Psoas muscle (tissue), 8 donors: ENCODE measurements around the gene CD40. TPM values are rescaled to one million over a fixed set of nuclear protein-coding genes. Genes with fewer than 3 reads are reported as not detected.

Experiments used
- ATAC-seq, 4 donors: fragments of 200-7000 bp; cut with Tn5 transposase; one replicate each; pipeline ENCODE4 v1.9.1; 2020; ENCODE audit warnings: moderate library complexity in 3 of 4, mild to moderate bottlenecking in 2 of 4
- DNase-seq, 2 donors: peaks; one replicate each; pipeline ENCODE4 v3.0.0-alpha.2; 2020
- H3K27ac ChIP-seq: fragments of 200-600 bp; one replicate; pipeline ENCODE4 v1.8.0; 2022
- H3K27me3 ChIP-seq, 3 donors: fragments of 200-600 bp in 1 of 3; one replicate each; pipeline versions ENCODE4 v1.6.1 to v1.8.0; 2013 to 2022; ENCODE audit warnings: low read length in 2 of 3, mild to moderate bottlenecking in 2 of 3, moderate library complexity in 1 of 3; ENCODE audit not compliant: insufficient read depth in 3 of 3
- H3K36me3 ChIP-seq, 2 donors: fragments of 200-600 bp in 1 of 2; one replicate each; pipeline versions ENCODE4 v1.6.1 to v1.8.0; 2013 to 2022; ENCODE audit warnings: low read depth in 1 of 2, mild to moderate bottlenecking in 1 of 2, moderate library complexity in 1 of 2; ENCODE audit not compliant: insufficient read depth in 1 of 2
- H3K4me1 ChIP-seq: fragments of 200-600 bp; one replicate; pipeline ENCODE4 v1.8.0; 2022
- H3K4me3 ChIP-seq: fragments of 200-600 bp; one replicate; pipeline ENCODE4 v1.8.0; 2022; ENCODE audit warnings: mild to moderate bottlenecking
- H3K9me3 ChIP-seq: fragments of 200-600 bp; one replicate; pipeline ENCODE4 v1.8.0; 2022
- CTCF ChIP-seq: fragments of 200-600 bp; IDR thresholded peaks from one replicate; pipeline ENCODE4 v1.8.0; 2022; ENCODE audit warnings: antibody characterized with exemption
- WGBS, 3 donors: extraction: QIAGEN DNeasy Blood & Tissue Kit; methylation state at CpG; one replicate each; pipeline versions ENCODE4 v1.1.6 to v1.1.7; 2013; 5-methylcytosine and 5-hydroxymethylcytosine counted together
- intact Hi-C, 2 donors: fragments of 100-400 bp; cut with DNase I; formaldehyde crosslinking; loops; one replicate each; pipeline versions ENCODE4 v1.11.0 to v1.14.2; 2022
- polyA plus RNA-seq, 3 donors: library from polyadenylated mRNA; stranded (reverse); fragments of 200-250 nt; gene quantifications; one replicate each; pipeline ENCODE4 v1.2.3, GENCODE V29; 2013
- total RNA-seq, 4 donors: library from RNA; stranded (reverse); fragmentation: NEBNext Ultra II Directional in 2 of 4; extraction: Animal tissue kit (Norgen Biotek cat#: 25700) in 2 of 4; gene quantifications; one replicate each; pipeline versions ENCODE4 v1.2.1 to v1.2.4, GENCODE V29; 2021 to 2023
- donor health status: healthy with polysubstance abuse.
- donor health status: DM: no; HTN: no; CAD: no; lungs with moderate emphysema.
- donor health status: Bipolar disorder and iron deficiency.
- donor health status: healthy.
- donor health status: DM: yes; HTN: yes; CAD: no.
- donor health status: DM: no; HTN: no; CAD: no.
- donor health status: DM: no; HTN: no; CAD: no.
- donor health status: DM: yes; HTN: yes; CAD: no.

CD40 gene
- total and polyA plus RNA-seq, 7 donors, result 5.0 to 13.8 (median 7.7) TPM

GRCh38 chr20:46154796-46155195 lies 36.7 kb downstream of the CD40 start:
- Histone ChIP-seq H3K4me1 (no peaks in the 10 kb centered on the region), H3K4me3 (no peak overlapping the region), H3K36me3 (no peaks in the 10 kb centered on the region), H3K27ac (no peak overlapping the region), H3K9me3 (no peaks in the 10 kb centered on the region), H3K27me3 (peaks cover 0 to 25% (median 5%) of the 10 kb centered on the region in 3 donors)
- no peak for TF ChIP-seq CTCF
- DNase-seq (no peak), ATAC-seq (no peak)
- 82 to 89% (median 88%) methylated on average over 2 of the region's 2 CpGs for WGBS, 3 donors
- intact Hi-C loops, result loop anchor here in 1 of 2 donors (10.0 kb wide), 1 partner anchor 130 kb away; the partner anchor contains the start of gene SLC12A5

GRCh38 chr20:46156065-46156464 lies 38.0 kb downstream of the CD40 start:
- H3K27me3 ChIP-seq, result peaks cover 0 to 22% (median 5%) of the 10 kb centered on the region in 3 donors
- intact Hi-C loops, result loop anchor here in 1 of 2 donors (10.0 kb wide), 1 partner anchor 131 kb away; the partner anchor contains the start of gene SLC12A5
- H3K36me3 ChIP-seq, result no peaks in the 10 kb centered on the region
- TF ChIP-seq CTCF, result no peak
- H3K4me3 ChIP-seq, result no peak overlapping the region
- 49 to 56% (median 55%) methylated on average over 8 of the region's 8 CpGs for WGBS, 3 donors
- DNase-seq (no peak), ATAC-seq (no peak)
- no peaks in the 10 kb centered on the region for H3K9me3 ChIP-seq
- H3K4me1 ChIP-seq, result no peaks in the 10 kb centered on the region
- no peak overlapping the region for H3K27ac ChIP-seq

- no peak for DNase-seq
- intact Hi-C loops, result loop anchor here in 1 of 2 donors (10.0 kb wide), 1 partner anchor 132 kb away; the partner anchor contains the start of gene SLC12A5
Observed at GRCh38 chr20:46157076-46157592, 39.0 kb downstream of the CD40 start.

GRCh38 chr20:46157625-46158024 lies 39.5 kb downstream of the CD40 start:
- no peak for TF ChIP-seq CTCF
- no peak overlapping the region for H3K4me3 ChIP-seq
- H3K36me3 ChIP-seq, result no peaks in the 10 kb centered on the region
- DNase-seq (no peak), ATAC-seq (no peak)
- intact Hi-C loops, result loop anchor here in 1 of 2 donors (10.0 kb wide), 1 partner anchor 133 kb away; the partner anchor contains the start of gene SLC12A5
- WGBS, 3 donors, result 39 to 47% (median 45%) methylated on average over 7 of the region's 7 CpGs
- peaks cover 0 to 14% (median 2%) of the 10 kb centered on the region in 3 donors for H3K27me3 ChIP-seq
- H3K9me3 ChIP-seq, result no peaks in the 10 kb centered on the region
- no peaks in the 10 kb centered on the region for H3K4me1 ChIP-seq
- no peak overlapping the region for H3K27ac ChIP-seq

More at GRCh38 chr20:46157076-46157592, 39.0 kb downstream of the CD40 start:
- Histone ChIP-seq H3K27ac (no peak overlapping the region), H3K9me3 (no peaks in the 10 kb centered on the region), H3K27me3 (peaks cover 0 to 17% (median 5%) of the 10 kb centered on the region in 3 donors), H3K4me1 (no peaks in the 10 kb centered on the region), H3K36me3 (no peaks in the 10 kb centered on the region), H3K4me3 (no peak overlapping the region)
- ATAC-seq, result no peak
- WGBS, 3 donors, result 72 to 78% (median 73%) methylated on average over 6 of the region's 6 CpGs
- TF ChIP-seq CTCF, result no peak
